SK-N-SH (cell line): Measurements from ENCODE around the gene PLEK2. TPM values are rescaled to one million over a fixed set of nuclear protein-coding genes. Genes with fewer than 3 reads are reported as not detected.

ENCODE experiments used
- CTCF ChIA-PET: fragments of 300-600, 350-600 bp; formaldehyde crosslinking; extraction: SDS; loops from one replicate; lab custom pipeline; 2021; lab: Yijun Ruan, JAX
- POLR2A ChIA-PET: fragments of 350-600 bp; sonication (Branson Sonifier 250); formaldehyde crosslinking; extraction: SDS; loops from one replicate; lab custom pipeline; 2020; ENCODE audit warnings: antibody characterized with exemption, inconsistent platforms; lab: Yijun Ruan, JAX
- DNase-seq: peaks from one replicate; pipeline ENCODE4 v3.0.0; 2012
- H2AFZ ChIP-seq: fragments of 200-600 bp; sonication (generic); 2 replicates; pipeline ENCODE4 v1.8.1; 2016; ENCODE audit warnings: antibody characterized with exemption, mild to moderate bottlenecking, low read depth
- H3F3A ChIP-seq: fragments of 200-600 bp; sonication (generic); replicated peaks from 2 replicates; pipeline ENCODE3; 2016; ENCODE audit warnings: antibody characterized with exemption, mild to moderate bottlenecking; ENCODE audit not compliant: insufficient read depth
- H3K27ac ChIP-seq, 2 experiments: fragments of 200-500 bp in 1 of 2; fragments of 200-600 bp in 1 of 2; sonication (Bioruptor generic) in 1 of 2; sonication (generic), shearing (Covaris generic) in 1 of 2; 2 replicates each; pipeline versions ENCODE4 v1.5.1 to v1.6.1; 2014 to 2016; ENCODE audit warnings: low read depth in 2 of 2, inconsistent platforms in 1 of 2, low read length in 1 of 2, mild to moderate bottlenecking in 1 of 2, mixed read lengths in 1 of 2
- H3K27me3 ChIP-seq: fragments of 200-600 bp; sonication (generic), shearing (Covaris generic); 2 replicates; pipeline ENCODE4 v1.6.1; 2016; ENCODE audit warnings: mixed run types; ENCODE audit not compliant: insufficient read depth
- H3K36me3 ChIP-seq, 2 experiments: fragments of 200-500 bp in 1 of 2; fragments of 200-600 bp in 1 of 2; sonication (Bioruptor generic) in 1 of 2; sonication (generic) in 1 of 2; replicated peaks in 1 of 2; 2 replicates each; pipeline versions ENCODE3 to v1.5.1; 2014 to 2016; ENCODE audit warnings: low read length in 1 of 2, mild to moderate bottlenecking in 1 of 2; ENCODE audit not compliant: insufficient read depth in 2 of 2, control insufficient read depth in 1 of 2
- H3K4me1 ChIP-seq, 2 experiments: fragments of 200-500 bp in 1 of 2; fragments of 200-600 bp in 1 of 2; sonication (Bioruptor generic) in 1 of 2; sonication (generic), shearing (Covaris generic) in 1 of 2; 2 replicates each; pipeline versions ENCODE4 v1.5.1 to v1.6.1; 2014 to 2016; ENCODE audit warnings: low read depth in 1 of 2, low read length in 1 of 2, mixed run types in 1 of 2; ENCODE audit not compliant: insufficient read depth in 2 of 2, control insufficient read depth in 1 of 2
- H3K4me2 ChIP-seq: fragments of 200-600 bp; sonication (generic), shearing (Covaris generic); 2 replicates; pipeline ENCODE4 v1.6.1; 2017; ENCODE audit warnings: mixed run types
- H3K4me3 ChIP-seq, 2 experiments: fragments of 200-500 bp in 1 of 2; fragments of 200-600 bp in 1 of 2; sonication (Bioruptor generic) in 1 of 2; sonication (generic), shearing (Covaris generic) in 1 of 2; 2 replicates each; pipeline versions ENCODE4 v1.5.1 to v1.8.1; 2014 to 2016; ENCODE audit warnings: low read depth in 2 of 2, inconsistent platforms in 1 of 2, low read length in 1 of 2, mild to moderate bottlenecking in 1 of 2, mixed read lengths in 1 of 2, moderate library complexity in 1 of 2
- H3K79me2 ChIP-seq: fragments of 200-600 bp; sonication (generic); 2 replicates; pipeline ENCODE4 v1.8.1; 2017; ENCODE audit warnings: mild to moderate bottlenecking; ENCODE audit not compliant: insufficient read depth
- H3K9ac ChIP-seq: fragments of 200-600 bp; sonication (generic); 2 replicates; pipeline ENCODE4 v1.6.1; 2017; ENCODE audit warnings: mixed run types
- H3K9me2 ChIP-seq: fragments of 200-600 bp; sonication (generic); 2 replicates; pipeline ENCODE4 v1.6.1; 2017; ENCODE audit warnings: mixed run types
- H3K9me3 ChIP-seq: fragments of 200-600 bp; sonication (generic); 2 replicates; pipeline ENCODE4 v1.6.1; 2017; ENCODE audit warnings: mixed run types, mild to moderate bottlenecking, moderate library complexity
- H4K20me1 ChIP-seq: fragments of 200-600 bp; sonication (generic); 2 replicates; pipeline ENCODE4 v1.6.1; 2017; ENCODE audit warnings: mild to moderate bottlenecking, mixed run types; ENCODE audit not compliant: insufficient read depth
- EP300 ChIP-seq, 2 experiments: IDR thresholded peaks; 2 replicates each; pipeline versions ENCODE4 v1.4.0 to v1.6.1; 2012; ENCODE audit warnings: borderline replicate concordance in 1 of 2, low read depth in 1 of 2, low read length in 1 of 2
- FOXJ3 ChIP-seq: sonication (generic); formaldehyde crosslinking; IDR thresholded peaks from 2 replicates; pipeline ENCODE4 v1.5.1; 2020; ENCODE audit warnings: mild to moderate bottlenecking, missing genetic modification reagents
- JUND ChIP-seq: IDR thresholded peaks from 2 replicates; pipeline ENCODE4 v1.4.0; 2012
- NFIC ChIP-seq: IDR thresholded peaks from 2 replicates; pipeline ENCODE4 v1.4.0; 2012; ENCODE audit warnings: borderline replicate concordance
- NRF1 ChIP-seq: IDR thresholded peaks from 2 replicates; pipeline ENCODE4 v1.6.1; 2012; ENCODE audit warnings: low read depth, mild to moderate bottlenecking, low read length
- RAD21 ChIP-seq: IDR thresholded peaks from 2 replicates; pipeline ENCODE4 v1.6.1; 2012; ENCODE audit warnings: mild to moderate bottlenecking, low read length
- SMC3 ChIP-seq: IDR thresholded peaks from 2 replicates; pipeline ENCODE4 v1.6.1; 2012; ENCODE audit warnings: low read depth, low read length, improper control_type of control experiment
- TCF12 ChIP-seq: IDR thresholded peaks from 2 replicates; pipeline ENCODE4 v1.4.0; 2012
- YY1 ChIP-seq: IDR thresholded peaks from 2 replicates; pipeline ENCODE4 v1.4.0; 2012; ENCODE audit warnings: low read depth, mild to moderate bottlenecking
- WGBS: methylation state at CpG from one replicate; pipeline ENCODE4 v1.1.6; 2017; ENCODE audit warnings: low lambda C conversion rate; 5-methylcytosine and 5-hydroxymethylcytosine counted together
- polyA plus RNA-seq, 3 experiments: library from polyadenylated mRNA; depleted of rRNA; stranded (reverse); fragments of >200 nt; gene quantifications; 2 replicates each; pipeline ENCODE4 v1.2.3, GENCODE V29; 2012
- TF ChIP-seq, protein P1 (sequence below): fragments of 200-600 bp; sonication (generic); IDR thresholded peaks from 2 replicates; pipeline ENCODE4 v1.6.1; 2017; ENCODE audit warnings: antibody characterized with exemption, mild to moderate bottlenecking, moderate library complexity

The PLEK2 gene
- polyA plus RNA-seq, 1 of the 3 experiments (the other 2 are of a cell fraction): 0.56 TPM

GRCh38 chr14:67426983-67427606 lies 15.1 kb upstream of the PLEK2 start:
- no peak overlapping the region for H3K27ac ChIP-seq
- POLR2A ChIA-PET: interaction anchor here (1.0 to 1.3 kb wide), 2 partner anchors 144 to 268 kb away, joined by 3 read pairs; partner anchors contain the start of gene RDH11
- H3K27me3 ChIP-seq: no peaks in the 10 kb centered on the region; the same call in 1 of the 2 replicates
- CTCF ChIA-PET: interaction anchor here (0.6 to 15.0 kb wide), 61 partner anchors 9 to 364 kb away, joined by 3 to 319 read pairs (median 6); partner anchors contain the start of genes ARG2, ATP6V1D, EIF2S1 and PIGH
- TF ChIP-seq SMC3 (peak; percentile 82), RAD21 (peak; percentile 95), JUND (no peak), TCF12 (no peak)
- TF ChIP-seq, protein P1, sequence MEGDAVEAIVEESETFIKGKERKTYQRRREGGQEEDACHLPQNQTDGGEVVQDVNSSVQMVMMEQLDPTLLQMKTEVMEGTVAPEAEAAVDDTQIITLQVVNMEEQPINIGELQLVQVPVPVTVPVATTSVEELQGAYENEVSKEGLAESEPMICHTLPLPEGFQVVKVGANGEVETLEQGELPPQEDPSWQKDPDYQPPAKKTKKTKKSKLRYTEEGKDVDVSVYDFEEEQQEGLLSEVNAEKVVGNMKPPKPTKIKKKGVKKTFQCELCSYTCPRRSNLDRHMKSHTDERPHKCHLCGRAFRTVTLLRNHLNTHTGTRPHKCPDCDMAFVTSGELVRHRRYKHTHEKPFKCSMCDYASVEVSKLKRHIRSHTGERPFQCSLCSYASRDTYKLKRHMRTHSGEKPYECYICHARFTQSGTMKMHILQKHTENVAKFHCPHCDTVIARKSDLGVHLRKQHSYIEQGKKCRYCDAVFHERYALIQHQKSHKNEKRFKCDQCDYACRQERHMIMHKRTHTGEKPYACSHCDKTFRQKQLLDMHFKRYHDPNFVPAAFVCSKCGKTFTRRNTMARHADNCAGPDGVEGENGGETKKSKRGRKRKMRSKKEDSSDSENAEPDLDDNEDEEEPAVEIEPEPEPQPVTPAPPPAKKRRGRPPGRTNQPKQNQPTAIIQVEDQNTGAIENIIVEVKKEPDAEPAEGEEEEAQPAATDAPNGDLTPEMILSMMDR: peak; percentile 83
- no peaks in the 10 kb centered on the region for H4K20me1 ChIP-seq
- H3K9me2 ChIP-seq: no peaks in the 10 kb centered on the region
- H3K9ac ChIP-seq: no peak overlapping the region
- H3K9me3 ChIP-seq: no peaks in the 10 kb centered on the region
- H2AFZ ChIP-seq: peak overlapping the region; percentile 74
- no peaks in the 10 kb centered on the region for H3F3A ChIP-seq
- H3K79me2 ChIP-seq: no peaks in the 10 kb centered on the region
- no peak overlapping the region for H3K4me2 ChIP-seq
- H3K4me3 ChIP-seq: peak overlapping the region in 1 of 2 experiments; percentile 44; a peak in 1 of 4 replicates
- DNase-seq: peak; percentile 85
- WGBS: 54% methylated on average over 22 of the region's 30 CpGs
- no peaks in the 10 kb centered on the region for H3K4me1 ChIP-seq
- no peaks in the 10 kb centered on the region for H3K36me3 ChIP-seq

DNA sequence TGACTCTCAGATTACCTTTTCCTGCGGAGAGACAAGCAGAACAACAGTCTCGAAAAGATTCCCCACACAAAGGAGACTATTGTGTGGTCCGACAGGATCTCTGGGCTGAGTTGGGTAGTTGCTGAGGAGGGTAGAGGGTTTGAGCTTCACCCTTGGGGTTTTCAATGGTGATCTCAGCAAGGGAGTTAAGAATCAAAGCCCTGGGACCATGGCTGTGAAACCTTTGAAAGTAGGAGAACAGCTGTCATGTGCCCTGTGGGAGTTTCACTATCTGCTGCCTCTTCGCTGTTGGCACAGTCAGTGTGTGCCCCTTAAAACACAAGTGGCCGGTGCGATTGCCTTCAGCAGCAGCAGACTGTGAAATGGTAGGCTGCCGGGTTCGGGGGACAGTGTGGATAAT lies 14.2 kb upstream of the PLEK2 start:
- Histone ChIP-seq H3K27ac (no peak overlapping the region), H3K4me2 (no peak overlapping the region), H3K27me3 (no peaks in the 10 kb centered on the region), H3K4me3 (no peak overlapping the region), H3K4me1 (no peaks in the 10 kb centered on the region), H3K9me3 (no peaks in the 10 kb centered on the region), H3K36me3 (no peaks in the 10 kb centered on the region), H2AFZ (no peak overlapping the region), H3K79me2 (no peaks in the 10 kb centered on the region), H4K20me1 (no peaks in the 10 kb centered on the region), H3K9me2 (no peaks in the 10 kb centered on the region), H3K9ac (no peak overlapping the region), H3F3A (no peaks in the 10 kb centered on the region)
- TF ChIP-seq, protein P1: no peak
- TF ChIP-seq NRF1 (no peak), NFIC (no peak), FOXJ3 (CRISPR knock-in tag) (no peak), YY1 (no peak), EP300 (IDR thresholded peaks at IDR 0.05; ENCODE audit: borderline replicate concordance in 1 of 2, low read depth in 1 of 2, low read length in 1 of 2) (no peak)
- 78% methylated on average over 8 of the region's 8 CpGs for WGBS
- POLR2A ChIA-PET: interaction anchor here (1.0 kb wide), 1 partner anchor 145 kb away, joined by 3 read pairs; no protein-coding TSS in a partner anchor
- DNase-seq: no peak
- CTCF ChIA-PET: interaction anchor here (0.6 to 15.0 kb wide), 32 partner anchors 8 to 365 kb away, joined by 3 to 319 read pairs (median 10); partner anchors contain the start of genes ATP6V1D, EIF2S1, PIGH and PLEK2
